Effector memory CD8-positive, alpha-beta T cell (primary cell): Measurements from ENCODE around the gene OR56B1.
"Not testable (repeated sequence)": the region's sequence is repeated elsewhere in the genome, so short reads cannot be mapped to it uniquely, and the experiment has no call there.

Experiments
- ATAC-seq: fragments of 150-1000 bp; cut with Tn5 transposase; replicated peaks from 2 replicates; pipeline ENCODE4 v1.10.0; 2021; ENCODE audit warnings: mild to moderate bottlenecking, moderate library complexity
- DNase-seq, 3 experiments: peaks; one replicate each; pipeline ENCODE4 v3.0.0; 2021
- H3K27ac Mint-ChIP-seq, 2 donors: one replicate each; pipeline ENCODE4 v1.8.0; 2022; ENCODE audit warnings: mild to moderate bottlenecking in 2 of 2, mixed read lengths in 2 of 2, moderate library complexity in 2 of 2
- H3K27me3 Mint-ChIP-seq, 2 donors: one replicate each; pipeline ENCODE4 v1.8.0; 2022; ENCODE audit warnings: mixed read lengths in 2 of 2
- H3K36me3 Mint-ChIP-seq: one replicate; pipeline ENCODE4 v1.8.0; 2022; ENCODE audit warnings: mild to moderate bottlenecking, moderate library complexity, mixed read lengths; ENCODE audit not compliant: insufficient read depth
- H3K4me1 Mint-ChIP-seq, 2 donors: one replicate each; pipeline ENCODE4 v1.8.0; 2022; ENCODE audit warnings: low read depth in 2 of 2, mixed read lengths in 2 of 2
- H3K4me3 Mint-ChIP-seq, 2 donors: one replicate each; pipeline ENCODE4 v1.8.0; 2022; ENCODE audit warnings: mild to moderate bottlenecking in 2 of 2, mixed read lengths in 2 of 2, moderate library complexity in 2 of 2
- H3K9me3 Mint-ChIP-seq, 2 donors: one replicate each; pipeline ENCODE4 v1.8.0; 2022; ENCODE audit warnings: mixed read lengths in 2 of 2
- total RNA-seq, 9 experiments: gene quantifications; one replicate each; lab custom pipeline; 2026; lab: John Stamatoyannopoulos, UW

Gene OR56B1, protein sequence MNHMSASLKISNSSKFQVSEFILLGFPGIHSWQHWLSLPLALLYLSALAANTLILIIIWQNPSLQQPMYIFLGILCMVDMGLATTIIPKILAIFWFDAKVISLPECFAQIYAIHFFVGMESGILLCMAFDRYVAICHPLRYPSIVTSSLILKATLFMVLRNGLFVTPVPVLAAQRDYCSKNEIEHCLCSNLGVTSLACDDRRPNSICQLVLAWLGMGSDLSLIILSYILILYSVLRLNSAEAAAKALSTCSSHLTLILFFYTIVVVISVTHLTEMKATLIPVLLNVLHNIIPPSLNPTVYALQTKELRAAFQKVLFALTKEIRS
- 0 to 0.29 (median 0) reads per million in 9 experiments for total RNA-seq

DNA sequence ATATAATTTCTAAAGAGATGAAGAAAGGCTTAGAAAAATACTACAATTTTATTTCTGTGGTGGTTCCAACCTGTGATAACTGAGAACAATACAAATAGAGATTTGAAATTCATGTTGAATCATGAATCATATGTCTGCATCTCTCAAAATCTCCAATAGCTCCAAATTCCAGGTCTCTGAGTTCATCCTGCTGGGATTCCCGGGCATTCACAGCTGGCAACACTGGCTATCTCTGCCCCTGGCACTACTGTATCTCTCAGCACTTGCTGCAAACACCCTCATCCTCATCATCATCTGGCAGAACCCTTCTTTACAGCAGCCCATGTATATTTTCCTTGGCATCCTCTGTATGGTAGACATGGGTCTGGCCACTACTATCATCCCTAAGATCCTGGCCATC lies at the start of gene OR56B1:
Gene OR56B1, plus strand, starts transcription at position 53 of the 400 bp plus-strand sequence. Its CDS starts 69 bp downstream, at position 122.
- H3K36me3 Mint-ChIP-seq = no peaks in the 10 kb centered on the region
- H3K27ac Mint-ChIP-seq = no peak within 1 kb of the TSS
- DNase-seq = no peak
- peaks cover 3 to 13% of the 10 kb centered on the region in 2 donors for H3K9me3 Mint-ChIP-seq
- no peak within 1 kb of the TSS for H3K4me3 Mint-ChIP-seq
- ATAC-seq = no peak
- H3K27me3 Mint-ChIP-seq = peaks cover 16 to 27% of the 10 kb centered on the region in 2 donors
- H3K4me1 Mint-ChIP-seq = no peaks in the 10 kb centered on the region

DNA sequence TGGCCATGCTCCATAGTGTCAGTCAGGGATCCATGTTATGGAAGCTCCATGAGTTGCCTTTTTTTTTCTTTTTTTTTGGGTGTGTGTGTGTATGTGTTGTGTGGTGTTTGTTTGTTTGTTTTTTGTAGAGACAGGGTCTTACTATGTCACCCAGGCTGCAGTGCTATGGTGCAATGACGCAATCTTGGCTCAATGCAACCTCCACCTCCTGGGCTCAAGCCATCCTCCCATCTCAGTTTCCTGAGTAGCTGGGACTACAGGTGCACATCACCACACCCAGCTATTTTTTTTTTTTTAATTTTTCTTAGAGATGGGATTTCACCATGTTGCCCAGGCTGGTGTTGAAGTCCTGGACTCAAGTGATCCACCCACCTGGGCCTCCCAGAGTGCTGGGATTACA lies 47.8 kb upstream of the OR56B1 start:
- Mint-ChIP-seq H3K27ac (peak overlapping the region; percentile 93 to 97), H3K4me3 (peak overlapping the region; percentile 37 to 92), H3K9me3 (no peaks in the 10 kb centered on the region), H3K27me3 (no peaks in the 10 kb centered on the region), H3K36me3 (peaks cover 35% of the 10 kb centered on the region), H3K4me1 (peaks cover 33 to 53% of the 10 kb centered on the region in 2 donors)
- DNase-seq (no peak), ATAC-seq (no peak)

DNA sequence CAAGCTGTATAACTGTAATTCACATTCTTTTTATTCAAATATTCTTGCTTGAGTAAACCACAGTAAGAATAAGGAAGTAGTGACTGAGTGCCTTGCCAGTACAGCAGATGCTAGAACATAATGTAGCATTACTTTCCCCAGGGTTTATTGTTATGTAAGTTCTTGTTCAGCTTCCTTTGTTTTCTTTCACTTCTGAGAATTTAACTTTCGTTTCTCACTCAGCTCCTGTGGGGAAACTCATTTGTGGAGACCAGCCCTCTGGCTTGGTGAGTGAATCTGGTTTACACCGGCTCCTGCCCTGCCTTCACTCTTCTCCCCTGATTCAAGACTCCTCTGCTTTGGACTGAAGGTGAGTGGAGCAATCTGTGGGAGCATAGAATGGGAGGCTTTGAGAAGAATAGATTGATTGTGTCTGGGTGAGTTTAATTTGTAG lies 46.7 kb upstream of the OR56B1 start, which contains the start of gene TRIM22:
Gene TRIM22, plus strand, starts transcription at position 240 of the 433 bp plus-strand sequence. CDS start 6,443 bp downstream, outside the sequence.
- H3K27ac Mint-ChIP-seq = peak within 1 kb of the TSS; percentile 93 to 97
- peaks cover 39% of the 10 kb centered on the region for H3K36me3 Mint-ChIP-seq
- H3K27me3 Mint-ChIP-seq = no peaks in the 10 kb centered on the region
- DNase-seq = peak; percentile 27 to 44 (median 35)
- H3K4me1 Mint-ChIP-seq = peaks cover 34 to 52% of the 10 kb centered on the region in 2 donors
- H3K4me3 Mint-ChIP-seq = peak within 1 kb of the TSS; percentile 92 to 95
- peak; percentile 63 for ATAC-seq
- no peaks in the 10 kb centered on the region for H3K9me3 Mint-ChIP-seq

DNA sequence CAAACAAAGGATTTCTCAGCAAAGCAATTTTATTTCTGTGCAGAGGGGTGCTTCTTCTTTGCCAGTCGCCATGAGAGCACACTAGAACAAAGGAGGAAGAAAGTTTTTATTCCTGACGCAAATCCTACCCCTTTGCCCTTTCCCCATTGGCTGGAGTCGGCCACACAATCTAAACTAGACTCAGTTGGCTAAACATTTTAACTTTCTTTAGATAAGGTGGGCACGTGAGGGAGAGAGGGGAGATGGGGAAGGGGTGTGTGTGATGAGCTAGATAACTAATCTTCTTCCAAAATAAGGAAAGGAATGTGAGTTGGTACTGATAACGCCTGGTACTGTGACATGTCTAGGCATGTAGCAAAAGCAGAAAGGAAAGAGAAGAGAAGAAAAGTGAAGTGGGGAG lies 46.0 kb upstream of the OR56B1 start:
- Mint-ChIP-seq H3K27me3 (no peaks in the 10 kb centered on the region), H3K9me3 (no peaks in the 10 kb centered on the region), H3K4me3 (peak overlapping the region; percentile 92 to 95), H3K36me3 (peaks cover 40% of the 10 kb centered on the region), H3K27ac (peak overlapping the region; percentile 93 to 97), H3K4me1 (peaks cover 33 to 52% of the 10 kb centered on the region in 2 donors)
- DNase-seq = no peak
- ATAC-seq = no peak

DNA sequence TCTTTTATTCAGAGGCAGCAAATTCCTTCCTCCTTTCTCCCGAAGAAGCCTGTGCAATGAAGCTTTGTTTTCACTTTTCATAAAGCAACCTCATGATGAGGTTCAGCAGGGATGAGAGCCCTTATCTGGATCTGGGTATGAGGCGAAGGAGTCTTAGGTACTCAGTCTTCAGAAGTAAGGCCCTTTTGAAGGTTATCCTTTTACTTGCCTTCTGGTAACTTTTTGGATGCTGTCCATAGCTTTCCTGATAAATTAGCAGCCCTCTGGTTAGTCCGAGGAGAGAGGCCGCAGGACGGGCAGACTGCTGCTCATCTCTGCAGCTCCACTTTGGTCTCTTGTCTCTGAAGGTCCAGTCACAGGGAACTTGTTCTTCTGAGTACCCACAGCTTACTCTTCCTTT lies 45.5 kb upstream of the OR56B1 start:
- Mint-ChIP-seq H3K27me3 (no peaks in the 10 kb centered on the region), H3K27ac (peak overlapping the region; percentile 93 to 97), H3K9me3 (no peaks in the 10 kb centered on the region), H3K36me3 (peaks cover 43% of the 10 kb centered on the region), H3K4me1 (peaks cover 35 to 55% of the 10 kb centered on the region in 2 donors), H3K4me3 (peak overlapping the region; percentile 92 to 95)
- no peak for ATAC-seq
- DNase-seq = no peak

DNA sequence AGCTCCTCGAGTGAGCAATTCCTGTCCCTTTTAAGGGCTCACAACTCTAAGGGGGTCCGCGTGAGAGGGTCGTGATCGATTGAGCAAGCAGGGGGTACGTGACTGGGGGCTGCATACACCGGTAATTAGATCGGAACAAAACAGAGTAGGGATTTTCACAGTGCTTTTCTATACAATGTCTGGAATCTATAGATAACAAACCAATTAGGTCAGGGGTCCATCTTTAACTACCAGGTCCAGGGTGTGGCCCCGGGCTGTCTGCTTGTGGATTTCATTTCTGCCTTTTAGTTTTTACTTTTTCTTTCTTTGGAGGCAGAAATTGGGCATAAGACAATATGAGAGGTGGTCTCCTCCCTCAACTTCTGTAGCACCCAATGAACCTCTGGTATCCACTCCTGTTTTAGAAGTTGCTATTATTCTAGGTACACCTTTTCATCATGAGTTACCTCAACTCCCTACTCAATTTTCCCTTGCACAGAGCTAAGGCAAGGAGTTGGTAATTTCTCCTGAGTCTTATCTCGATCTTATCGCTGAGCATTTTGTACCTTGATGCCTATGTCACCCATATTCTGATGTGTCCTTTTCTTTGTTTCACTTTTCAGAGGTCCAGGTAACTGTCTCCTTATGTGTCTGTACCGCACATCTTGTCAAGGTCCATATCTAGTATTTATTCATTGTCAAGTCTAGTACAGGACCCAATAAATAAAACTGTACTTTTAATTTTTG lies 44.8 kb upstream of the OR56B1 start:
- not testable (repeated sequence) for H3K9me3 Mint-ChIP-seq, H3K27me3 Mint-ChIP-seq, DNase-seq
- H3K36me3 Mint-ChIP-seq = peaks cover 50% of the 10 kb centered on the region
- peaks cover 42 to 58% of the 10 kb centered on the region in 2 donors for H3K4me1 Mint-ChIP-seq
- peak overlapping the region; percentile 92 to 95 for H3K4me3 Mint-ChIP-seq
- peak overlapping the region; percentile 93 to 97 for H3K27ac Mint-ChIP-seq
- ATAC-seq = peak; percentile 15

DNA sequence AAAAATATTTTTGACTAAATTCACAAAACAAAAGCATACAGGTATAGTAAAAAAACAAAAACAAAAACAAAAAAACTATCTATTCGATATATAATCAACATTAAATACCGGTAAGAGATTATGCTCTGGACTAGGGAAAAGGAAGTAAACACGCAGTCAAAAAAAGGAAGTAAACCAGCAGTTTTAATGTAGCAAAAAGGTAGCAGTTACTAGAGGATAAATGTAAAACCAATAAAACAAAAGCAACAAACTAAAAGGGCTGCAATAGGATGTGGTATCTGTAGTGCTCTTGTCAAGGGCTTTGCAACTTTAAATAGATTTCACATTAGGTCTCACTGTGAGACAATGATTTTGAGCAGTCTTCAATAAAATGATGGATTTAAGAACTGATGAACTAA lies 44.3 kb upstream of the OR56B1 start:
- H3K27ac Mint-ChIP-seq = peak overlapping the region; percentile 93 to 97
- H3K9me3 Mint-ChIP-seq = no peaks in the 10 kb centered on the region
- H3K36me3 Mint-ChIP-seq = peaks cover 55% of the 10 kb centered on the region
- H3K27me3 Mint-ChIP-seq = no peaks in the 10 kb centered on the region
- peak overlapping the region; percentile 92 to 95 for H3K4me3 Mint-ChIP-seq
- peak; percentile 23 for ATAC-seq
- DNase-seq = no peak
- H3K4me1 Mint-ChIP-seq = peaks cover 45 to 64% of the 10 kb centered on the region in 2 donors

DNA sequence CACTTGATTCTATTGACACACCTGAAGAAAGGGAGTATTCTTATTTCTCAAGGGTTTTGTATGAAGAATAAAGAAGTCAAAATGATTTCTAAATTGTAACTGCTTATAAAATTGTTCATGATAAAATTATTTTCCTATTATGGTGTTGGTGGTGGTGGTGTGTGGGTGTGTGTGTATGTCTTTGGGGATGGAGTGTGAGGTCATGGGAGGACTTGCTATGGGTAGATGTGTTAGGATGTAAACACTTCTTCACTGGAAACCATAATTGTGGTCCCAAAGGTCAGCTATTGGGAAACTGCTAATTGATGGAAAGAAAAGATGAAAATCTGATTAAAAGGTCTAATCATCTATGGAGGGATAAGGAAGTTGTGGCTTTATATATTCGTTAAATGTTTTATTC lies 41.6 kb upstream of the OR56B1 start:
- DNase-seq (no peak), ATAC-seq (no peak)
- Mint-ChIP-seq H3K4me1 (peaks cover 44 to 66% of the 10 kb centered on the region in 2 donors), H3K36me3 (peaks cover 78% of the 10 kb centered on the region), H3K4me3 (peak overlapping the region; percentile 24 to 54), H3K27me3 (no peaks in the 10 kb centered on the region), H3K9me3 (no peaks in the 10 kb centered on the region), H3K27ac (peak overlapping the region; percentile 63 to 70)

DNA sequence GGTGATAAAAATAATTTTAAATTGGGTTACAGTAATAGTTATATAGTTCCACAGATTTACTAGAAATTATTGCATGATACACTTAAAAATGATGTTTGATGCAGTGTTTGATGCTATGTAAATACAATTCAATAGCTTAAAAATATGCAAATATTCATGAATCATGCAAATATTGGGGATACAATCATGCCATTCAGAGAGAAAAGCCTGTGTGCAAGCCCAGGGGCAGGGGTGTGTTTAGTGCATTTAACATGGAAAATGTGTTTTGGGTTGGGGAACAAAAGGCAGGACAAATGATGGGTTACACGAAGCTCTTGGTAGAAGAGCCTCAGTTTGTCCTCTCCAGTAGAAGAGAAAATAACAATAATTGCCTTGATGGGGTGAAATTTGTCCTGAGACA lies 40.7 kb upstream of the OR56B1 start:
- peak overlapping the region; percentile 83 to 95 for H3K27ac Mint-ChIP-seq
- H3K4me1 Mint-ChIP-seq = peaks cover 39 to 61% of the 10 kb centered on the region in 2 donors
- no peaks in the 10 kb centered on the region for H3K27me3 Mint-ChIP-seq
- DNase-seq = no peak
- H3K4me3 Mint-ChIP-seq = peak overlapping the region in 1 of 2 donors; percentile 8
- peaks cover 86% of the 10 kb centered on the region for H3K36me3 Mint-ChIP-seq
- no peaks in the 10 kb centered on the region for H3K9me3 Mint-ChIP-seq
- no peak for ATAC-seq

DNA sequence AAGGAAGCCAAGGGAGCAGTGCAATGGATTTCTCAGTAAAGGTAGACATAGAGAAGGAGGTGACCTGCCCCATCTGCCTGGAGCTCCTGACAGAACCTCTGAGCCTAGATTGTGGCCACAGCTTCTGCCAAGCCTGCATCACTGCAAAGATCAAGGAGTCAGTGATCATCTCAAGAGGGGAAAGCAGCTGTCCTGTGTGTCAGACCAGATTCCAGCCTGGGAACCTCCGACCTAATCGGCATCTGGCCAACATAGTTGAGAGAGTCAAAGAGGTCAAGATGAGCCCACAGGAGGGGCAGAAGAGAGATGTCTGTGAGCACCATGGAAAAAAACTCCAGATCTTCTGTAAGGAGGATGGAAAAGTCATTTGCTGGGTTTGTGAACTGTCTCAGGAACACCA lies 40.0 kb upstream of the OR56B1 start:
- peak overlapping the region in 1 of 2 donors; percentile 8 for H3K4me3 Mint-ChIP-seq

DNA sequence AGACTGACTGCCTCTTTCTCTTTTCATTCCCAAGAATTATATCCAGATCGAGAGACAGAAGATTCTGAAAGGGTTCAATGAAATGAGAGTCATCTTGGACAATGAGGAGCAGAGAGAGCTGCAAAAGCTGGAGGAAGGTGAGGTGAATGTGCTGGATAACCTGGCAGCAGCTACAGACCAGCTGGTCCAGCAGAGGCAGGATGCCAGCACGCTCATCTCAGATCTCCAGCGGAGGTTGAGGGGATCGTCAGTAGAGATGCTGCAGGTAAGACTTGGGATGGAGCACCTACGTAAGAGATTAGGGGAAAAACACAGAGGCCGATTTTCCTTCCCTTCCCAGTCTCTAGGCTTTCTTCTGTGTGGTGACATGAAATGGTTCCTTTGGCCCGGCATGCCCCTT lies 38.0 kb upstream of the OR56B1 start:
- peak overlapping the region; percentile 74 to 83 for H3K27ac Mint-ChIP-seq
- H3K4me1 Mint-ChIP-seq = peaks cover 30 to 60% of the 10 kb centered on the region in 2 donors
- peaks cover 89% of the 10 kb centered on the region for H3K36me3 Mint-ChIP-seq
- DNase-seq (no peak), ATAC-seq (no peak)
- H3K4me3 Mint-ChIP-seq = no peak overlapping the region
- no peaks in the 10 kb centered on the region for H3K27me3 Mint-ChIP-seq
- no peaks in the 10 kb centered on the region for H3K9me3 Mint-ChIP-seq

More for the DNA sequence above, 40.0 kb upstream of the OR56B1 start:
- Mint-ChIP-seq H3K36me3 (peaks cover 92% of the 10 kb centered on the region), H3K27me3 (no peaks in the 10 kb centered on the region), H3K4me1 (peaks cover 33 to 61% of the 10 kb centered on the region in 2 donors), H3K9me3 (no peaks in the 10 kb centered on the region), H3K27ac (peak overlapping the region; percentile 83 to 95)
- ATAC-seq (no peak), DNase-seq (no peak)

DNA sequence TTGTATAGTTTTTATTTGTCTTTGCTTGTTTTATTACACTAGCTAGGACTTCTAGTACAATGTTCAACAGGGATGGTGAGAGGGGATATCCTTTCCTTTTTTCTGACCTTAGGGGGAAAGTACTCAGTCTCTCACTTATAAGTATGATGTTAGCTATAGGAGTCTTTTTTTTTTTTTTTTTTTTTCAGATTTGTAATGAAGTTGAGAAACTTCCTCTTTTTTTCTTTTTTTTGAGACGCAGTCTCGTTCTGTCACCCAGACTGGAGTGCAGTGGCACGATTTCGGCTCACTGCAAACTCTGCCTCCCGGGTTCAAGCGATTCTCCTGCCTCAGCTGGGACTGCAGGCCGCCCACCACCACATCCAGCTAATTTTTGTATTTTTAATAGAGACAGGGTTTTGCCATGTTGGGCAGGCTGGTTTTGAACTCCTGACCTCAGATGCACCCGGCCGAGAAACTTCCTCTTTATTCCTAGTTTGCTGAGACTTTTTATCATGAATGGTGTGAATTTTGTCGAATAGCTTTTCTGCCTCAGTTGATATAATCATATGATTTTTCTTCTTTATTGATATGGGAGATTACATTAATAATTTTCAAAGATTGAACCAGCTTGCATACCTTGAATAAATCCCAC lies 35.7 kb upstream of the OR56B1 start:
- Mint-ChIP-seq H3K4me1 (peaks cover 22 to 56% of the 10 kb centered on the region in 2 donors), H3K9me3 (no peaks in the 10 kb centered on the region), H3K27me3 (no peaks in the 10 kb centered on the region), H3K27ac (peak overlapping the region in 1 of 2 donors; percentile 72), H3K36me3 (peaks cover 90% of the 10 kb centered on the region), H3K4me3 (peak overlapping the region in 1 of 2 donors; percentile 13)
- ATAC-seq = no peak
- DNase-seq = no peak

DNA sequence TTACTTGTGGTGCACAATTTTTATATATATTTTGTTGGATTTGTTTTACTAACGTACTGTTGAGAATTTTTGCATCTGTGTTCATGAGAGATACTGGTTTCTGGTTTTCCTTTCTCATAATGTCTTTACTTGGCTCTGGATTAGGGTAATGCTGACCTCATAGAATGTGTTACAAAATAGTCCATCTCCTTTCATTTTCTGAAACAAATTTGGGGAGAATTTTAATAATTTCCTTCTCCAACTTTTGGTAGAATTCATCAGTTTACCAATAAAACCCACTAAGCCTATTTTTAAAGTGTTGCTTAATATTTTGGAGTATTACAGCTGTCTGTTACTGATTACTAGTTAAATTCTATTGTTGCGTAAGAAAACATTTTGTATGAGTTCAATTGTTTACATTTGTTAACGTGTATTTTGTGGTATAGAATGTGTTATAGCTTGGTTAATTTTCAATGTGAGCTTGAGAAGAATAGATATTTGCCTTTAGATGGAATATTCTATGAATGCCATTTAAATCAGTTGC lies 35.1 kb upstream of the OR56B1 start:
- H3K36me3 Mint-ChIP-seq = peaks cover 90% of the 10 kb centered on the region

More for the DNA sequence above, 35.1 kb upstream of the OR56B1 start:
- no peaks in the 10 kb centered on the region for H3K27me3 Mint-ChIP-seq
- no peak overlapping the region for H3K4me3 Mint-ChIP-seq
- peak overlapping the region; percentile 35 to 72 for H3K27ac Mint-ChIP-seq
- no peaks in the 10 kb centered on the region for H3K9me3 Mint-ChIP-seq
- peaks cover 16 to 52% of the 10 kb centered on the region in 2 donors for H3K4me1 Mint-ChIP-seq
- no peak for ATAC-seq
- no peak for DNase-seq
